ENCODE data around the gene WDR64.

- TF ChIP-seq CTCF (conservative IDR thresholded peaks at IDR 0.05) (no peak), EZH2 (IDR thresholded peaks at IDR 0.05; ENCODE audit: low read depth) (no peak)
Measured at GRCh38 chr1:241636291-241636690, 15.8 kb upstream of the WDR64 start.
